ENCODE measurements around the gene TIMP4. TPM values are rescaled to one million over a fixed set of nuclear protein-coding genes. Genes with fewer than 3 reads are reported as not detected.

TIMP4 gene
- total RNA-seq, 1 donor from 2014 or later, result 2.8 TPM

DNA sequence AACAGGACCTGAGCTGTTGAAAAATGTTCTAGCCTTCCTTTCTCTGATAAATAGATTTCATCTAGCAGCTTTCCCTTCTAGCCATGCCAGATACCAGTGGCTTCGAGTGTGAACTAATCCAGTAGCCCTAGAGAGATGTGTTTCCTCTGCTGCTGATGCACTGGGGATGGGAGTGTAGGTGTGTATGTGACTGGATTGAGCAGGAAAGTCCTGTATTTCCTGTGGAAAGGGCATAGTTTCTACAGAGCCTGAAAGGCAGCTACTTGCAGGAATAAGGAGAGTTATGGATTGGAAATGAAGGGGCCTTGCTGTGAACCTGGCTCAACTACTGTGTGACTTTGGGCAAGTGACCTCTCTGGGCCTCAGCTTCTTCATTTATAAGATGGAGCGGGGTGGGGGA is 8.6 kb downstream of the TIMP4 start:
- no peak overlapping the region for H3K4me3 ChIP-seq (ENCODE audit: low read depth, low read length)
- no peaks in the 10 kb centered on the region for H3K36me3 ChIP-seq (ENCODE audit: control insufficient read depth, insufficient read depth, low read length)

DNA sequence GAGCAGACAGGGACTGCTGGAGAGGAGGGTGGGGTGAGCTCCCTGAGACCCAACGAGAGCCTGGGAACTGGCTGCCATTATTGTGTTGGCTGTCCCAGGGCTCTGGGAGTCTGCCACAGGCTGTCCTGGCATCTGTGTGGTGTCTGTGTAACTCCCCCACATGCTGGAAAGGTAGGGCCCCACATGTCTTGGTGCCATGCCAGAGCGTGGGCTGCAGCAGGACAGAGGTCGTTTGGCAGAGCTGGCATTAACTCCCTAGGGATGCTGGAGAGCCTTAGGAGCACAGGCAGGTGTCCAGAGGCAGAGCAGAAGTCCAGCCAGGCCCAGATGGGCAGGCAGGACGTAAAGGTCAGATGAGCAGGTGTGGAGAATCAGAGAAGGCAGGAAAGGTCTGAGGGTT is 9.7 kb downstream of the TIMP4 start:
- TF ChIP-seq, protein P1, sequence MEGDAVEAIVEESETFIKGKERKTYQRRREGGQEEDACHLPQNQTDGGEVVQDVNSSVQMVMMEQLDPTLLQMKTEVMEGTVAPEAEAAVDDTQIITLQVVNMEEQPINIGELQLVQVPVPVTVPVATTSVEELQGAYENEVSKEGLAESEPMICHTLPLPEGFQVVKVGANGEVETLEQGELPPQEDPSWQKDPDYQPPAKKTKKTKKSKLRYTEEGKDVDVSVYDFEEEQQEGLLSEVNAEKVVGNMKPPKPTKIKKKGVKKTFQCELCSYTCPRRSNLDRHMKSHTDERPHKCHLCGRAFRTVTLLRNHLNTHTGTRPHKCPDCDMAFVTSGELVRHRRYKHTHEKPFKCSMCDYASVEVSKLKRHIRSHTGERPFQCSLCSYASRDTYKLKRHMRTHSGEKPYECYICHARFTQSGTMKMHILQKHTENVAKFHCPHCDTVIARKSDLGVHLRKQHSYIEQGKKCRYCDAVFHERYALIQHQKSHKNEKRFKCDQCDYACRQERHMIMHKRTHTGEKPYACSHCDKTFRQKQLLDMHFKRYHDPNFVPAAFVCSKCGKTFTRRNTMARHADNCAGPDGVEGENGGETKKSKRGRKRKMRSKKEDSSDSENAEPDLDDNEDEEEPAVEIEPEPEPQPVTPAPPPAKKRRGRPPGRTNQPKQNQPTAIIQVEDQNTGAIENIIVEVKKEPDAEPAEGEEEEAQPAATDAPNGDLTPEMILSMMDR (IDR thresholded peaks at IDR 0.05; ENCODE audit: insufficient read depth, low read length, poor library complexity, severe bottlenecking), result no peak
- H3K4me3 ChIP-seq (ENCODE audit: low read depth, low read length), result no peak overlapping the region
- H3K27me3 ChIP-seq (ENCODE audit: control insufficient read depth, insufficient read depth, low read length), result no peaks in the 10 kb centered on the region
- no peak for DNase-seq (ENCODE audit: low read depth)
- no peaks in the 10 kb centered on the region for H3K36me3 ChIP-seq (ENCODE audit: control insufficient read depth, insufficient read depth, low read length)

More for the DNA sequence above, 8.6 kb downstream of the TIMP4 start:
- H3K27me3 ChIP-seq (ENCODE audit: control insufficient read depth, insufficient read depth, low read length), result no peaks in the 10 kb centered on the region
- TF ChIP-seq, protein P1 (IDR thresholded peaks at IDR 0.05; ENCODE audit: insufficient read depth, low read length, poor library complexity, severe bottlenecking), result no peak
- DNase-seq (ENCODE audit: low read depth), result no peak

DNA sequence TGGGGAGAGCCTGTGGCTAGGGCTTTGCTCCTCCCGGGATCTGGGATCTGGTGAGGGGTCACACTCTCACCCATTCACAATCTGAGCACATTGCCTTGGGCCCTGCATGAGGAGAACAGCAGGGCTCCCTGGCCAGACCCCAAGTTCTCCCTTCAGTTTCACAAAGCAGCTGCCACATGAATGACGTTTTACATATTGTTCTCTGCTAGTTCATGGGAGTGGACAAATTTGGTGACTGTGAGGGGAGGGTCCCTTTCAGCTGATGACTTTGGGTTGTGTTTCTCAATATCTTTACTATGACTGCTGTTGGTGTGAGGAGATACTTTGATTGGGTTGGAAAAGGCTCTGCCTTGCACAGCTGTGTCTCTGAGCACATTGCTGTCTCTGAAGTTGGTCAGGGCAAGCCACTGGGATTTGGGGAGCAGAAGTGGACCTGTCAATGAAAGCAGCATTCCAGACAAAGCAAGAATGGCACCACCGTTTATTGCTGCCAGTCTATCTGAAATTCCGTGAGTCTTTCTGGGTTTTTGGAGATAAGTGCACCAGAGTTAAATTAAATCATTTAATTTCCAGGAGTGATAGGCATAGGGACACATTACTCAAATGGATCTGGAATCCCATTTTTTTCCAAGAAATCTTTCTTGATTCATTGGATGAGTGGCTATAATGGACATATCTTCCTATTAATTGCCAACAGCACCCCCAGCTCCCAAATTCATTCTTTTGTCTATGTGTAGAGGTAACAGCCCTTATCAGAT is 10.3 kb downstream of the TIMP4 start:
- Histone ChIP-seq H3K4me3 (ENCODE audit: low read depth, low read length) (no peak overlapping the region), H3K36me3 (ENCODE audit: control insufficient read depth, insufficient read depth, low read length) (no peaks in the 10 kb centered on the region), H3K27me3 (ENCODE audit: control insufficient read depth, insufficient read depth, low read length) (no peaks in the 10 kb centered on the region)
- TF ChIP-seq, protein P1 (IDR thresholded peaks at IDR 0.05; ENCODE audit: insufficient read depth, low read length, poor library complexity, severe bottlenecking), result no peak
- DNase-seq (ENCODE audit: low read depth), result no peak

DNA sequence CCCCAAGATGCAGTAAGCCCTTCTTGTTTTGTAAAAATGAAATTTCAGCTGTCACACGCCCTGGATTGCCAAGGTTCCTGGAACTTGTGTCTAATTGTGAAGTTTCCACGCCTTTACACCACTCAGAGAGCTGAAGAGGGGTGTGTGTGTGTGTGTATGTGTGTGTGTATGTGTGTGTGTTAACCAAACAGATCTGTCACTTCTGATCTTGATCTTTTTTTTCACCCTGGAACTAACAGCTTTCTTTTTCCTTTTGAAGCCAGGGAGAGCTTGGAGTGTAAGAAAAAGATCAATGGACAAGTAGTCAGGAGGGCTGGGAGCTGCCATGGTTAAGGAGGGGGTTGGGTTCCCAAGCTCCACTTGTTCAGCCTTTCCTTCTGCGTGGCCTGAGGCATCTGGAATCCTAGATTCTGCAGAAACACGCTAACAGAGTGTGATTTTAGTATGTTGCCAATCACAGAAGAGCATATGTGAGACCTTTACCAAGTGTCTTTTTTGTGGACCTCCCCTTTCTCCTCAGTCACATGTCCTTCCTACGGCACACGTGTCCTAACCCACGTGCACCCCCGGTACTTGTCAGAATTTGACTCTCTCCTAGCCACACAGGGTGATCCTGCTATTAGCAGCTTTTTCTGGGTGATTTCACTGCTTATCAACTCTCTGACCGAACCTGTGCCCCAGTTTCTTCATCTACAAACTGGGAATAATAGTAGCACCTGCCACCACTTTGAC is 11.5 kb downstream of the TIMP4 start:
- H3K4me3 ChIP-seq (ENCODE audit: low read depth, low read length), result no peak overlapping the region
- no peaks in the 10 kb centered on the region for H3K36me3 ChIP-seq (ENCODE audit: control insufficient read depth, insufficient read depth, low read length)
- TF ChIP-seq, protein P1 (IDR thresholded peaks at IDR 0.05; ENCODE audit: insufficient read depth, low read length, poor library complexity, severe bottlenecking), result no peak
- DNase-seq (ENCODE audit: low read depth), result no peak
- no peaks in the 10 kb centered on the region for H3K27me3 ChIP-seq (ENCODE audit: control insufficient read depth, insufficient read depth, low read length)

DNA sequence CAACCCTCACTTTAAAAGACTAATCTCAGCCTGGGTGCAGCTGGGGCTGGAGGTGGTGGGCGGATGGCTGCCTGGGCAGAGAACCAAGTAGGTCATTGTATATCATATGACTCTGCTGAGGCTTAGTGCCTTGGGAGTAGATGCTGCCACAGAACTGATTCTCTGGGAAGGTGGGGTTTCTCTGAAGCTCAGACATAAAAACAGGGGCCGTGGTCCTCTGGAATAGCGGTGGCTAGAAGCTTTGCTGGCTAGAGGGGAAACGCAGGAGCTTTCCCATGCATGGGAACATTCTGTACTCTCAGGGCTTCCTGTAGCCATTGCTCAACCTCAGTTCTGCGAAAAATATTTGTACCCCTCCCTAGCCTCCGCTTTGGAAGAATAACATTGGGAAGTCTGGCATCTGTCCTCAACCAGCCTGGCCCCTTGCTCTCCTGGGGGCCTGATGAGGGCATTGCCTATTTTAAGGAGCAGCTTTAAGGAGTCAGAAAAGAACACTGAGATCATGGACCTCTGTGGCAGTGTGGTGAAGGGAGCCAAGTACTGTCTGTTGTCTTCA is 14.7 kb downstream of the TIMP4 start:
- no peaks in the 10 kb centered on the region for H3K27me3 ChIP-seq (ENCODE audit: control insufficient read depth, insufficient read depth, low read length)
- no peaks in the 10 kb centered on the region for H3K36me3 ChIP-seq (ENCODE audit: control insufficient read depth, insufficient read depth, low read length)
- no peak overlapping the region for H3K4me3 ChIP-seq (ENCODE audit: low read depth, low read length)
- TF ChIP-seq, protein P1 (IDR thresholded peaks at IDR 0.05; ENCODE audit: insufficient read depth, low read length, poor library complexity, severe bottlenecking), result no peak
- DNase-seq (ENCODE audit: low read depth), result no peak

All from kidney epithelial cell (primary cell).